ENCODE measurements around the gene ULK2. TPM values are rescaled to one million over a fixed set of nuclear protein-coding genes. Genes with fewer than 3 reads are reported as not detected.
"Not testable (repeated sequence)": the region's sequence is repeated elsewhere in the genome, so short reads cannot be mapped to it uniquely, and the experiment has no call there.

Gene ULK2
- total RNA-seq, 1 donor from 2014 or later: 5.8 TPM

- ATAC-seq: no peak
Observed at GRCh38 chr17:19768046-19768782, 99.5 kb downstream of the ULK2 start.

GRCh38 chr17:19766421-19767270 is 101.1 kb downstream of the ULK2 start:
- ATAC-seq: peak; percentile 96
- DNase-seq (ENCODE audit: low spot score): peak; percentile 81

More at GRCh38 chr17:19768046-19768782, 99.5 kb downstream of the ULK2 start:
- DNase-seq (ENCODE audit: low spot score): no peak

GRCh38 chr17:19766016-19766415 is 101.7 kb downstream of the ULK2 start:
- ATAC-seq (no peak), DNase-seq (ENCODE audit: low spot score) (no peak)

- not testable (repeated sequence) for DNase-seq (ENCODE audit: low spot score)
Observed at GRCh38 chr17:19763991-19764390, 103.7 kb downstream of the ULK2 start.

GRCh38 chr17:19763416-19763815 is 104.3 kb downstream of the ULK2 start:
- DNase-seq (ENCODE audit: low spot score) (no peak), ATAC-seq (no peak)

More at GRCh38 chr17:19763991-19764390, 103.7 kb downstream of the ULK2 start:
- ATAC-seq: not testable (repeated sequence)

GRCh38 chr17:19762515-19762961 is 105.2 kb downstream of the ULK2 start:
- DNase-seq (ENCODE audit: low spot score): peak; percentile 67
- ATAC-seq: peak; percentile 77

GRCh38 chr17:19760746-19761145 is 107.0 kb downstream of the ULK2 start:
- no peak for ATAC-seq
- DNase-seq (ENCODE audit: low spot score): no peak

GRCh38 chr17:19759568-19760549 is 107.9 kb downstream of the ULK2 start:
- ATAC-seq (no peak), DNase-seq (ENCODE audit: low spot score) (no peak)

- DNase-seq (ENCODE audit: low spot score): no peak
Observed at GRCh38 chr17:19757536-19758180, 110.1 kb downstream of the ULK2 start.

GRCh38 chr17:19756546-19756945 is 111.2 kb downstream of the ULK2 start:
- DNase-seq (ENCODE audit: low spot score): no peak

More at GRCh38 chr17:19757536-19758180, 110.1 kb downstream of the ULK2 start:
- ATAC-seq: no peak

GRCh38 chr17:19755821-19756510 is 111.8 kb downstream of the ULK2 start:
- ATAC-seq (no peak), DNase-seq (ENCODE audit: low spot score) (no peak)

More at GRCh38 chr17:19756546-19756945, 111.2 kb downstream of the ULK2 start:
- ATAC-seq: no peak

- DNase-seq (ENCODE audit: low spot score) (no peak), ATAC-seq (no peak)
Observed at GRCh38 chr17:19755392-19755791, 112.3 kb downstream of the ULK2 start.

GRCh38 chr17:19753661-19754463 is 113.9 kb downstream of the ULK2 start:
- DNase-seq (ENCODE audit: low spot score): peak; percentile 64
- ATAC-seq: peak; percentile 72

- ATAC-seq: peak; percentile 89
- DNase-seq (ENCODE audit: low spot score): peak; percentile 88
Observed at GRCh38 chr17:19753051-19753509, 114.7 kb downstream of the ULK2 start.

GRCh38 chr17:19752216-19753050 is 115.3 kb downstream of the ULK2 start:
- ATAC-seq (no peak), DNase-seq (ENCODE audit: low spot score) (no peak)

- ATAC-seq (no peak), DNase-seq (ENCODE audit: low spot score) (no peak)
Observed at GRCh38 chr17:19750835-19751234, 116.9 kb downstream of the ULK2 start.

- no peak for ATAC-seq
- DNase-seq (ENCODE audit: low spot score): no peak
Observed at GRCh38 chr17:19750020-19750572, 117.6 kb downstream of the ULK2 start.

Measured in left lobe of liver (tissue), 2 donors.